ENCODE measurements around the gene GBA2.

Gene GBA2

GRCh38 chr9:35737143-35737542 is 11.9 kb downstream of the GBA2 start:
- DNase-seq (ENCODE audit: low read depth), result no peak

- DNase-seq (ENCODE audit: low read depth), result peak; percentile 39
Observed at GRCh38 chr9:35736201-35736633, 12.8 kb downstream of the GBA2 start.

- DNase-seq (ENCODE audit: low read depth), result no peak
Observed at GRCh38 chr9:35734096-35734495, 14.9 kb downstream of the GBA2 start.

- no peak for DNase-seq (ENCODE audit: low read depth)
Observed at GRCh38 chr9:35732800-35733541, 16.1 kb downstream of the GBA2 start.

GRCh38 chr9:35732185-35732799 is 16.7 kb downstream of the GBA2 start, which contains the start of the genes CREB3 and TLN1:
Gene CREB3 (plus strand): TSS chr9:35732666. CDS start chr9:35732773, 107 bp downstream.
Gene TLN1 (minus strand): TSS chr9:35732195. CDS start chr9:35725694, 6,501 bp downstream.
- peak; percentile 94 for DNase-seq (ENCODE audit: low read depth)

GRCh38 chr9:35731415-35732184 is 17.4 kb downstream of the GBA2 start:
- no peak for DNase-seq (ENCODE audit: low read depth)

- DNase-seq (ENCODE audit: low read depth), result no peak
Observed at GRCh38 chr9:35730486-35730854, 18.6 kb downstream of the GBA2 start.

GRCh38 chr9:35729700-35730485 is 19.1 kb downstream of the GBA2 start:
- DNase-seq (ENCODE audit: low read depth), result peak; percentile 20

GRCh38 chr9:35729101-35729500 is 19.9 kb downstream of the GBA2 start:
- no peak for DNase-seq (ENCODE audit: low read depth)

GRCh38 chr9:35728041-35728971 is 20.7 kb downstream of the GBA2 start:
- DNase-seq (ENCODE audit: low read depth), result peak; percentile 17

GRCh38 chr9:35727676-35728040 is 21.4 kb downstream of the GBA2 start:
- no peak for DNase-seq (ENCODE audit: low read depth)

GRCh38 chr9:35726931-35727330 is 22.1 kb downstream of the GBA2 start:
- no peak for DNase-seq (ENCODE audit: low read depth)

- no peak for DNase-seq (ENCODE audit: low read depth)
Observed at GRCh38 chr9:35725362-35725761, 23.7 kb downstream of the GBA2 start.

GRCh38 chr9:35723908-35724307 is 25.1 kb downstream of the GBA2 start:
- no peak for DNase-seq (ENCODE audit: low read depth)

GRCh38 chr9:35723426-35723825 is 25.6 kb downstream of the GBA2 start:
- no peak for DNase-seq (ENCODE audit: low read depth)

GRCh38 chr9:35719546-35719945 is 29.5 kb downstream of the GBA2 start:
- DNase-seq (ENCODE audit: low read depth), result no peak

- DNase-seq (ENCODE audit: low read depth), result no peak
Observed at GRCh38 chr9:35718721-35719511, 30.1 kb downstream of the GBA2 start.

- no peak for DNase-seq (ENCODE audit: low read depth)
Observed at GRCh38 chr9:35717132-35717870, 31.7 kb downstream of the GBA2 start.

- no peak for DNase-seq (ENCODE audit: low read depth)
Observed at GRCh38 chr9:35716230-35716629, 32.8 kb downstream of the GBA2 start.

Data from T-helper 22 cell (primary cell).